Measurements from ENCODE around the gene CCDC28B. TPM values are rescaled to one million over a fixed set of nuclear protein-coding genes. Genes with fewer than 3 reads are reported as not detected.
A peak's percentile ranks its signal among the peaks of the same experiment; 100 is the strongest.

CCDC28B gene
- polyA plus RNA-seq, 3 donors = 2.5 to 5.6 (median 3.7) TPM

DNA sequence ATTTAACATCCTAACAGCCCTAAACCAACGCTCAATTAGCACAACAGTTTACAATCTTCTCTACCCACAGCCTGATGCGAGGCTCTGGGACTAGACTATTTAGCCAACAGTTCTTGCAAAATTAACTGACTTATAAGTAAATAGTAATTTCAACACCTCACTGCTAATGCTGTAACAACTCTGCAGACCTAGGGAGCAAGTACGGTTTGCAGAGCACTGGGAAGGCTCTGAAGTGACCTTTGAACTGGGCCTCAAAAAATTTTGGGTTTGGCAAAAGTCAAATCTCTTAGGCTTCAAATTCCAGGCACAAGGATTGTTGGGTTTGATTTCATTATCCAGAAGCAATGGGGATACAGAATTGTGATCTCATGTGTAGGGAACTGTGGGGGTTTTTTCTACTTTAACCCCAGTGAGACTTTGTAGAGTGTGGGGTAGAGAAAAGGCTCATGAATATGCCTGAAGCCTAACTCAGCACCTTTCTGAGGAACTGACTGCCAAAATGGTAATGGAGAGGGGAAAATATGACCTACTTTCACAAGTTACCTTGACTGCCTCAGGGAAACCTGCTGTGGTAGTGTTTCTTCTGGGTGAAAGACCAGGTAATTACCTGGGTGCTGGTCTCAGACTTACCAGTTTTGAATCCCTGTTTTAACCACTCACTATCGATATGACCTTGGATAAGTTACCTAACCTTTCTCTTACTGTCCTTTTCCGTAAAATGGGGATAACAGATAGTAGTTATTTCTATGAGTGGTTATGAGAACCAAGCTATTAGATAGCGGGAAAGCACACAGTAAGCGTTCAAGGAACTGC lies 21.8 kb upstream of the CCDC28B start:
- peaks cover 31% of the 10 kb centered on the region for H3K79me2 ChIP-seq (ENCODE audit: insufficient read depth, low read length)
- Mint-ChIP-seq H3K9me3 (no peaks in the 10 kb centered on the region), H3K27me3 (ENCODE audit: low read depth in 3 of 3) (no peaks in the 10 kb centered on the region), H3K36me3 (peaks cover 18 to 39% of the 10 kb centered on the region in 2 donors), H3K27ac (peak overlapping the region; percentile 57 to 99 (median 97)), H3K4me1 (peaks cover 38% of the 10 kb centered on the region), H3K4me3 (peak overlapping the region in 1 of 2 donors; percentile 88)
- DNase-seq = peak in 1 of 3 donors; percentile 28
- H3K4me2 ChIP-seq (replicated peaks; ENCODE audit: extremely low read depth, low read length, poor library complexity, severe bottlenecking) = peak overlapping the region; percentile 86
- H3K27me3 ChIP-seq (ENCODE audit: control insufficient read depth in 2 of 2, insufficient read depth in 2 of 2, low read length in 2 of 2) = no peaks in the 10 kb centered on the region
- H4K20me1 ChIP-seq (ENCODE audit: insufficient read depth, low read length) = peaks cover 14% of the 10 kb centered on the region
- peak overlapping the region; percentile 75 for H3K9ac ChIP-seq (ENCODE audit: insufficient read depth, low read length, poor library complexity, severe bottlenecking)
- no peaks in the 10 kb centered on the region for H3K9me3 ChIP-seq (replicated peaks in 1 of 2; ENCODE audit: control insufficient read depth in 1 of 2, insufficient read depth in 1 of 2, low read length in 2 of 2)
- intact Hi-C loops (cut with micrococcal nuclease) = no loop called here
- H3K4me3 ChIP-seq (replicated peaks in 1 of 3; ENCODE audit: low read depth in 2 of 3, low read length in 3 of 3) = peak overlapping the region in 2 of 3 experiments; percentile 57 to 77
- H2AFZ ChIP-seq (ENCODE audit: insufficient read depth, low read depth, low read length, poor library complexity, severe bottlenecking) = peak overlapping the region; percentile 88
- WGBS (ENCODE audit: insufficient coverage) = 41% methylated on average over 5 of the region's 7 CpGs
- peaks cover 21 to 36% of the 10 kb centered on the region in 2 donors for H3K36me3 ChIP-seq (replicated peaks in 1 of 2; ENCODE audit: control insufficient read depth in 1 of 2, insufficient read depth in 2 of 2, low read length in 2 of 2)
- TF ChIP-seq, protein P1, sequence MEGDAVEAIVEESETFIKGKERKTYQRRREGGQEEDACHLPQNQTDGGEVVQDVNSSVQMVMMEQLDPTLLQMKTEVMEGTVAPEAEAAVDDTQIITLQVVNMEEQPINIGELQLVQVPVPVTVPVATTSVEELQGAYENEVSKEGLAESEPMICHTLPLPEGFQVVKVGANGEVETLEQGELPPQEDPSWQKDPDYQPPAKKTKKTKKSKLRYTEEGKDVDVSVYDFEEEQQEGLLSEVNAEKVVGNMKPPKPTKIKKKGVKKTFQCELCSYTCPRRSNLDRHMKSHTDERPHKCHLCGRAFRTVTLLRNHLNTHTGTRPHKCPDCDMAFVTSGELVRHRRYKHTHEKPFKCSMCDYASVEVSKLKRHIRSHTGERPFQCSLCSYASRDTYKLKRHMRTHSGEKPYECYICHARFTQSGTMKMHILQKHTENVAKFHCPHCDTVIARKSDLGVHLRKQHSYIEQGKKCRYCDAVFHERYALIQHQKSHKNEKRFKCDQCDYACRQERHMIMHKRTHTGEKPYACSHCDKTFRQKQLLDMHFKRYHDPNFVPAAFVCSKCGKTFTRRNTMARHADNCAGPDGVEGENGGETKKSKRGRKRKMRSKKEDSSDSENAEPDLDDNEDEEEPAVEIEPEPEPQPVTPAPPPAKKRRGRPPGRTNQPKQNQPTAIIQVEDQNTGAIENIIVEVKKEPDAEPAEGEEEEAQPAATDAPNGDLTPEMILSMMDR (IDR thresholded peaks at IDR 0.05) = no peak
- peak overlapping the region in 1 of 2 donors; percentile 83 for H3K27ac ChIP-seq (ENCODE audit: low read depth in 1 of 2, low read length in 2 of 2)
- H3K4me1 ChIP-seq (ENCODE audit: control insufficient read depth in 1 of 2, insufficient read depth in 2 of 2, low read length in 2 of 2) = peaks cover 35 to 41% of the 10 kb centered on the region in 2 donors

DNA sequence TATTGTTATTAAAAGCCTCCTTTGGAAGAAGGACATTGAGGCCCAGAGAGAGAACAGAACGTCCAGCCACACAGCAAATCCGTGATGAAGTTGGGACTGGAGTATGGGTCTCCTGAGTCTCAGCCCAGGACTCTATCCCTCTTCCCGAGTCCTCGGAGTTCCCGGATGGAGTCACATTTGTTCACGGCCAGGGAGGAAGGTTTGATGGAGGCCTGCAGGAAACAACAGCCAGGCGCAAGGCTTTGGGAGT lies 21.3 kb upstream of the CCDC28B start:
- TF ChIP-seq, protein P1 (IDR thresholded peaks at IDR 0.05) = no peak
- peaks cover 19 to 38% of the 10 kb centered on the region in 2 donors for H3K36me3 Mint-ChIP-seq

More for the DNA sequence above, 21.3 kb upstream of the CCDC28B start:
- Mint-ChIP-seq H3K4me1 (peaks cover 40% of the 10 kb centered on the region), H3K27me3 (ENCODE audit: low read depth in 3 of 3) (peaks cover 0 to 2% (median 0%) of the 10 kb centered on the region in 3 donors), H3K9me3 (no peaks in the 10 kb centered on the region), H3K27ac (peak overlapping the region; percentile 57 to 99 (median 97)), H3K4me3 (peak overlapping the region; percentile 88 to 92)
- WGBS (ENCODE audit: insufficient coverage) = 34% methylated on average over 7 of the region's 7 CpGs
- Histone ChIP-seq H4K20me1 (ENCODE audit: insufficient read depth, low read length) (peaks cover 18% of the 10 kb centered on the region), H3K4me2 (replicated peaks; ENCODE audit: extremely low read depth, low read length, poor library complexity, severe bottlenecking) (peak overlapping the region; percentile 86), H3K9me3 (replicated peaks in 1 of 2; ENCODE audit: control insufficient read depth in 1 of 2, insufficient read depth in 1 of 2, low read length in 2 of 2) (no peaks in the 10 kb centered on the region), H3K27ac (ENCODE audit: low read depth in 1 of 2, low read length in 2 of 2) (peak overlapping the region; percentile 83 to 87), H2AFZ (ENCODE audit: insufficient read depth, low read depth, low read length, poor library complexity, severe bottlenecking) (peak overlapping the region; percentile 88), H3K36me3 (replicated peaks in 1 of 2; ENCODE audit: control insufficient read depth in 1 of 2, insufficient read depth in 2 of 2, low read length in 2 of 2) (peaks cover 19 to 36% of the 10 kb centered on the region in 2 donors), H3K79me2 (ENCODE audit: insufficient read depth, low read length) (peaks cover 34% of the 10 kb centered on the region), H3K4me1 (ENCODE audit: control insufficient read depth in 1 of 2, insufficient read depth in 2 of 2, low read length in 2 of 2) (peaks cover 35 to 41% of the 10 kb centered on the region in 2 donors), H3K27me3 (ENCODE audit: control insufficient read depth in 2 of 2, insufficient read depth in 2 of 2, low read length in 2 of 2) (no peaks in the 10 kb centered on the region), H3K4me3 (replicated peaks in 1 of 3; ENCODE audit: low read depth in 2 of 3, low read length in 3 of 3) (peak overlapping the region; percentile 57 to 83 (median 77)), H3K9ac (ENCODE audit: insufficient read depth, low read length, poor library complexity, severe bottlenecking) (peak overlapping the region; percentile 75)
- DNase-seq = no peak
- intact Hi-C loops (cut with micrococcal nuclease) = no loop called here
